ENCODE results near the gene LRCOL1. TPM values are rescaled to one million over a fixed set of nuclear protein-coding genes. Genes with fewer than 3 reads are reported as not detected.

LRCOL1 gene
- total and polyA plus RNA-seq, 2 of the 8 experiments (the other 6 are each of a cell fraction or from before 2014, with no cell fraction given): not detected

- TF ChIP-seq SIN3A (conservative IDR thresholded peaks at IDR 0.05 in 1 of 2, IDR thresholded peaks at IDR 0.05 in 1 of 2; ENCODE audit: low read depth in 1 of 2, low read length in 2 of 2) (no peak), SIX5 (IDR thresholded peaks at IDR 0.05; ENCODE audit: low read depth, low read length) (no peak), ASH2L (IDR thresholded peaks at IDR 0.05; ENCODE audit: low read length) (no peak)
Measured at GRCh38 chr12:132588821-132589669, 21.3 kb downstream of the LRCOL1 start (continued).

Measured in H1 (cell line).